Astrocyte of the spinal cord (primary cell): Measurements from ENCODE around the gene CSNK2A1.

Experiments
- DNase-seq: peaks from one replicate; pipeline ENCODE4 v3.0.0; 2011; ENCODE audit warnings: low read depth, low spot score
- H3K4me3 ChIP-seq: 2 replicates; pipeline ENCODE4 v1.5.1; 2011; ENCODE audit warnings: low read depth, mild to moderate bottlenecking, low read length, moderate library complexity
- CTCF ChIP-seq: IDR thresholded peaks from 2 replicates; pipeline ENCODE4 v1.5.1; 2012; ENCODE audit warnings: low read depth, mild to moderate bottlenecking, low read length, inconsistent platforms
- in situ Hi-C: cut with HindIII; loops from 2 replicates; pipeline ENCODE4 v1.10.0; 2017; ENCODE audit warnings: low sequenced_read_pairs

CSNK2A1 gene

GRCh38 chr20:444862-445426 lies 98.6 kb downstream of the CSNK2A1 start:
- TF ChIP-seq CTCF: no peak
- in situ Hi-C loops: no loop called here
- DNase-seq: peak; percentile 67
- H3K4me3 ChIP-seq: no peak overlapping the region

GRCh38 chr20:444117-444516 lies 99.5 kb downstream of the CSNK2A1 start:
- TF ChIP-seq CTCF: no peak
- DNase-seq: no peak
- in situ Hi-C loops: no loop called here
- no peak overlapping the region for H3K4me3 ChIP-seq

GRCh38 chr20:443223-443775 lies 100.3 kb downstream of the CSNK2A1 start:
- H3K4me3 ChIP-seq: no peak overlapping the region
- in situ Hi-C loops: no loop called here
- no peak for TF ChIP-seq CTCF
- DNase-seq: no peak

GRCh38 chr20:440636-441035 lies 103.0 kb downstream of the CSNK2A1 start:
- TF ChIP-seq CTCF: no peak
- DNase-seq: no peak
- H3K4me3 ChIP-seq: no peak overlapping the region
- in situ Hi-C loops: no loop called here

- no peak overlapping the region for H3K4me3 ChIP-seq
- DNase-seq: no peak
- in situ Hi-C loops: no loop called here
- TF ChIP-seq CTCF: no peak
Measured at GRCh38 chr20:440148-440547, 103.4 kb downstream of the CSNK2A1 start.

GRCh38 chr20:438571-439469 lies 104.8 kb downstream of the CSNK2A1 start:
- DNase-seq: no peak
- in situ Hi-C loops: no loop called here
- H3K4me3 ChIP-seq: no peak overlapping the region
- no peak for TF ChIP-seq CTCF
